ENCODE data around the gene FCHSD2.
"Not testable (repeated sequence)": the region's sequence is repeated elsewhere in the genome, so short reads cannot be mapped to it uniquely, and the experiment has no call there.

Gene FCHSD2

DNA sequence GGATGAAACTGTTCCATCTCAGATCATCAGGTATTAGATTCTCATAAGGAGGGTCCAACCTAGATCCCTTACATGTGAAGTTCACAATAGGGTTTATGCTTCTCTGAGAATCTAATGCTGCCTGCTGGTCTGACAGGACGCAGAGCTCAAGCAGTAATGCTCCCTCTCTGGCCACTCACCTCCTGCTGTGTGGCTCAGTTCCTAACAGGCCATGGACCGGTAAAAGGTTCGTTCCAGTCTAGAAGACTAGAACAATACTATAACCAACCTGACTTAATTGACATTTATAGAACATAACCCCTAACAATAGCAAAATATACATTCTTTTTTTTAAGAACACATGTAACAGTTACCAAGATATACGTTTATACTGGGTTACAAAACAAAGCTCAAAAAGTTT is 282.1 kb downstream of the FCHSD2 start:
- DNase-seq, result no peak

DNA sequence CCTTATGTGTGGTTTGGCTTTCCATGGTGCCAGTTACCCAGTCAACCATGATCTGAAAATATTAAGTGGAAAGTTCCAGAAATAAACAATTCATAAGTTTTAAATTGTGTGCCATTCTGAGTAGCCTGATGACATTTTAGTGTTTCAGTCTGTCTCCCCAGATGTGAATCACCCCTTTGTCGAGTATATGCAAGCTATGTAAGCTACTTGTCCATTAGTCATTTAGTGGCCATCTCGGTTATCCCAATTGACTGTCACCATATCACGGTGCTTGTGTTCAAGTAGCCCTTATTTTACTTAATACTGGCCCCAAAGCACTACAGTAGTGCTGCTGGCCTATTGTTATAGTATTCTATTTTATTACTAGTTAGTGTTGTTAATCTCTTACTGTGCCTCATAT is 283.0 kb downstream of the FCHSD2 start:
- DNase-seq, result no peak

DNA sequence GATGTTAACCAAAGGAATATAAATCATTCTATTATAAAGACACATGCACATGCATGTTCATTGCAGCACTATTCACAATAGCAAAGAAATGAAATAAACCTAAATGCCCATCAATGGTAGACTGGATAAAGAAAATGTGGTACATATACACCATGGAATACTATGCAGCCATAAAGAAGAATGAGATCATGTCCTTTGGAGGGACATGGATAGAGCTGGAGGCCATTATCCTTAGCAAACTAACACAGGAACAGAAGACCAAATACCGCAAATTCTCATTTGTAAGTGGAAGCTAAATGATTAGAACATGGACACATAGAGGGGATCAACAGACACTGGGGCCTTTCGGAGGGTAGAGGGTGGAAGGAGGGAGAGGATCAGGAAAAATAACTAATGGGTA is 283.9 kb downstream of the FCHSD2 start:
- DNase-seq, result not testable (repeated sequence)

DNA sequence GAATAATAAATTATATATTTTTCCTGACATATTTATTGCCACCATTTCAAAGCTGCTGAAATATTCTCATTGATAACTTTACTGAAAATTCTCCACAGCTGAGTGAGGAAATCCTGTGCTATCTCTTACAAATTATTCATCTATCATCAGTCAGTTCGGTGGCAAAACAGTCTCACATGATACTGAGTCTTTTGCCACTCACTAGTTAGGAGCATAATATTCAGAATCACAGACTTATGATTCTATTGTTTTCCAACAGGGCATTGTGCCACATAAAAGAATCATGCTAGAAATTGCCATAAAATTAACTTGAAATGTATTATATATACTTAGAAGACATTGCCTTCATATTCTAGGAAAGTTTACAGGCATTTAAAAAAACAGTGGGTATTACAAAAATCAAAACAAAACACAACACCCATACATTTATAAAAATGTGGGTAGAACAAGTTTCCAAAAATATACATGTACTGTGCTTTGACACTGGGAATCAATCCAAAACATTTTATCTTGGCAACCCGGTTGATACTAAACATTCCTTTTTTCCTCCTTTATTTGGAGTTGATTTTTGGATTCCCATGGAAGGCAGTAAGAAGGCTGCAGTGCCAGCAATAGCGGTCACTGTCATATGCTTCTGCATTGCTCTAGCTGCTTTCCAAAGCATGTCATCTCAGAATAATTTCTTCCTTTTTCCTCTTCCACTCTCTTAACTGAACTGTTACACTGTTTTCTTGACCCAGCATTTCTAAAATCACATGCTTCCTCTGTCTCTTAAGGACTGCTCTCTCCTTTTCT is 285.4 kb downstream of the FCHSD2 start:
- no peak for DNase-seq

DNA sequence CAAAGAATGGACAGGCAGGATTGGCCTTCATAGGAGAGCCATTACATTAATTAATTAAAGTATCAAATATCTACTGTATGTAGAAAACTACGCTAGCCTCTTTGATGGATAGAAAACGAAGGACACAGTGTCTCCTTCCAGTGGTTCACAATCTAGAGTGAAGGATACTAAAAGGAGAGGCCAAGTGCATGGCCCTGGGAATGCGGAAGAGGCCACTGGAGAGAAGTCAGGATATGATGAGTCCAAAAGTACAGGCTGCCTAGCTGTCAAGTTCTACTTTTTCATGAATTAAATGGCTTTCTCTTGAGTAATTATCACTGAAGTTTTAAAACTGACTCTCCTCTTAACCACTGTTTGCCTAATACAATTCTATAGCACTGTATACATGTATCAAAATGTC is 286.1 kb downstream of the FCHSD2 start:
- no peak for DNase-seq

DNA sequence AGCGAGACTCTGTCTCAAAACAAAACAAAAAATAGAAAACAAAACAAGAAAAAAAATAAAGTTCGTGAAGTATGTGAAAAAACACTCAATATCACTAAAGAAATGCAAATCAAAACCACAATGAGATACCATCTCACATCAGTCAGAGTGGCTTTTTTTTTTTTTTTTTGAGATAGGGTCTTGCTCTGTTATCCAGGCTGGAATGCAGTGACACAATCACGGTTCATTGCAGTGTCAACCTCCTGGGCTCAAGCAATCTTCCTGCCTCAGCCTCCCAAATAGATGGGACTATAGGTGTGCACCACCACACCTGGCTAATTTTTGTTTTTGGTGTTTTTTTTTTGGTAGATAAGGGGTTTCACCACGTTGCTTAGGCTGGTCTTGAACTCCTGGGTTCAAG is 290.4 kb downstream of the FCHSD2 start:
- DNase-seq, result no peak

DNA sequence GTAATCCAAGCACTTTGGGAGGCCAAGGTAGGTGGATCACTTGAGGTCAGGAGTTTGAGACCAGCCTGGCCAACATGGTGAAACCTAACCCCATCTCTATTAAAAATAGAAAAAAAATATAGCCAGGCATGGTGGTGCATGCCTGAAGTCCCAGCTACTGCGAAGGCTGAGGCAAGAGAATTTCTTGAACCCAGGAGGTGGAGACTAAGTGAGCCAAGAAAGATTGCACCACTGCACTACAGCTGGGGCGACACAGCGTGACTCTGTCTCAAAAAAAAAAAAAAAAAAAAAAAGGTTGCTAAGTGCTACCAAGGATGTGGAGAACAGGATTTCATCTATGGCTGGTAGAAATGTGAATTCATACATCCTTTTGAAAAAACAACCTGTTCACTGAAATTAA is 291.3 kb downstream of the FCHSD2 start:
- DNase-seq, result no peak

DNA sequence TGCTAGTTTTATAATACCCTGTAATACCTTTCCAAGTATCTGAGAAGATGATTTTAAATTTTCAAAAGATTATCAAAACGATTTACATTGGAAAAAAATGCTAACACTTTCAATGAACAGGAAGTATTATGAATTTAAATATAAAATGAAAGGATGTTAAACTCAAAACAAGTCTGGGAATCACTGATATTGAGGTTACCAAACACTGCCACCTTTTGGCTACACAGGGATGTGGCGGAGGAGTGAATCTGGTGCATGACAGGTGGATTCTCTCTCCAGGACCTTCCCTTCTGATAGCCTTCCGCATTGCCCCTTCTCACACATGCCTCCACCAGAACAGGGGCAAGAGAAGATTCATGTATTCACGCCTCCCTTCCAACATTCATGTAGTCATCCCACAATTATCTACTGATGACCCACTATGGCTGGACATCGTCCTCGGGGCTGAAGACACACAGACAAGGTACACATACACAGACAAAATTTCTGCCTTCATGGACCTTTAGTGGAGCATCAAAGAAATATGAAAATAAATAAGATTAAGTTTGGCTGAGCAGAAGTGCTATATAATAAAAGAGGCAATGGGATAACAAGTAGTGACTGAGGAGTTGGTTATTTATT is 293.2 kb downstream of the FCHSD2 start:
- DNase-seq, result peak in 1 of 4 experiments; percentile 12

DNA sequence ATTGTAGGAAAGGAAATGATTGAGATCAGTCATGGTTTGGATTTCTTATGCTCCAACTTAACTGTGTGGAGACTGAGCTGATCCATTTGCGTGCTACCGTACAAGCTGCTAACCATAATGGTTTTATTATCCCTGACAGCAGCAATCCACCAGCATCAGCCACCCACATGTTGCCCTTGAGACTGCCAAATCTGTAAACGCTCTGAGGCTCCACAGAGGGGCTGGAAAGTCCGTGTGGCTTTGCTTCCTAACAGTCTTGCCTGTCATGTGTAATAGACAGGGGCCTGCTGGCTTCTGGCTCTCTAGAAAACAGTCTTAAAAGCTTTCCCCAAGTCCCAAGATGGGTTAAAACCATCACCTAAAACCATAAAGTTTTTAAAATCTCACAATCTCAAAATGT is 297.8 kb downstream of the FCHSD2 start:
- DNase-seq, result no peak

DNA sequence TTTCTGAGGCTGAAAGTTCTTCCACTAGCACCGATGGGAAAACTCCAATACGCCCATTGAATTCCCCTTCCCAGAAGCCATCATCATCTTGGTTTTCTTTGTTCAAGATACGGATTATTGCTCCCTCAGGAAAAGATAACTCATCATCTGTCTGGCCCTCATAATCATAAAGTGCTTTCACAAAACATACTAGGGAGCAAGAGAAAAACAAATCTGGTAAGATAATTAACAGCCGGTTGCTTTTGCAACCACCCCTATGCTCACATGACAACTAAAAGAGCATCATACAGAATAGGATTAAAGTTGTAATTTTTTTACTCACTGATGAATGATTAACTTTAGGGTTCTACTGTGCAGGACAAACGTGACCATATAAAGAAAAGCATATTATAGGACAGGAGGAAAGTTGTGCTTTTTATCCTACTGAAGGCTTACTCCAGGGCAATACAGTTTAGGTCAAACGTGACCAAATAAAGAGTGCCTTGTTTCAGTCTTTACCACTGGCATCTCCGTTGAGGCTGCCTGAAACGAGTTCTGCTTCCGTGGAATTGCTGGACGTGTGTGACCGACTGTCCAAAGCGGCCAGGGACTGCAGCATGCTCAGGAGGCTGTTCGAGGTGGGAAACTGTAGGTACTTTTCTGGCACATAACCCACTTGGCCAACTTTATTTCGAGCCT is 299.3 kb downstream of the FCHSD2 start:
- DNase-seq, result no peak

DNA sequence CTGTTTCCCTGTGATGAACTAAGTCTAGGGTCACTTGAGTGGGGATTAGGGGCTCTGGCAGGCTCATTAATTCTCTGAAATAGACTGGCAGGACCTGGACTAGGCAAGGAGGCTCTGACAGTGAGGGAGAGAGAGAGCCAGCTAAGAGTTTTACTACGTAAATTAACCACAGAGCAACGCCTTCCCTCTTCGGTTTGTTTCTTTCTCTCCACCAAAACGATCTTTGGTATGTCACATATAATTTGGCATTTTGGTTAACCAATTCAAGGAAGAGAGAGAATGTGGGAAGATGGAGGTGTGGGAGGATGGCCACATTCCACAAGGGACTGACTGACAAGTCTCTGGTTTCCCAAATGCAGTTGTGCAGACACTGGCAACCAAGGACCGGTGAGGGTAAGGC is 300.0 kb downstream of the FCHSD2 start:
- no peak for DNase-seq

DNA sequence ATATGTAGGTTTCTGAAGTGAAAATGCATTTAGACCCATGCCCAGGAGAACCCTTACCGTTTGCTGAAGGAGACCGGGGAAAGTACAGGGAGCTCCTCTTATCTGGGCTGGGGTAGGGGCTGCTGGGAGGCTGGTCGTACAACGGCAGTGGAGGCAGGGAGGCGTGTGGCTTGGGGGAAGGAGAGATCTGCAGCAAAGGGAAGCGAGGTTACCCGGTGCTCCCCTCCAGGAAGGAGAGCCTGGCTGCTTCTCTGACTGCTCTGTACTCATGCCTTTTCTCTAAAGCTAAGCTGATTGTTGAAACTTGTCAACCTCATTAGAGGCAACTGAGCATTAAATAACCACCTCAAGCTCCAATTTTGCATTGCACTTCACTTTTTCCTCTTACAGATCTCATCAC is 300.7 kb downstream of the FCHSD2 start:
- DNase-seq, result no peak

DNA sequence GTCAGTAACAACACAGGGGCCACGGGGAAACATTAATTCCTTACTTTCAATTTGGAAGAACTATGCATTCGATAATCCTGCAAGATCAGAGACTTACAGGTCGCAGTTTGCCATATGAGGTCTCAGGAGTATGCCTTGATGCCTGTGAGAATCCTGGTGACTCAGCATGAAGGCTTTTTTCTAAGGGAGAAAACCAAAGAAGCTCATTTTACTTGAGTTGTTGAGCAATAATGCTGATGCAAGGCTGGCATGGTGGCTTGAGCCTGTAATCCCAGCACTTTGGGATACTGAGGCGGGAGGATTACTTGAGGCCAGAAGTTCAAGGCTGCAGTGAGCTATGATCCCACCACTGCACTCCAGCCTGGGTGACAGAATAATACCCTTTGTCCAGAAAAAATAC is 301.3 kb downstream of the FCHSD2 start:
- DNase-seq, result no peak

DNA sequence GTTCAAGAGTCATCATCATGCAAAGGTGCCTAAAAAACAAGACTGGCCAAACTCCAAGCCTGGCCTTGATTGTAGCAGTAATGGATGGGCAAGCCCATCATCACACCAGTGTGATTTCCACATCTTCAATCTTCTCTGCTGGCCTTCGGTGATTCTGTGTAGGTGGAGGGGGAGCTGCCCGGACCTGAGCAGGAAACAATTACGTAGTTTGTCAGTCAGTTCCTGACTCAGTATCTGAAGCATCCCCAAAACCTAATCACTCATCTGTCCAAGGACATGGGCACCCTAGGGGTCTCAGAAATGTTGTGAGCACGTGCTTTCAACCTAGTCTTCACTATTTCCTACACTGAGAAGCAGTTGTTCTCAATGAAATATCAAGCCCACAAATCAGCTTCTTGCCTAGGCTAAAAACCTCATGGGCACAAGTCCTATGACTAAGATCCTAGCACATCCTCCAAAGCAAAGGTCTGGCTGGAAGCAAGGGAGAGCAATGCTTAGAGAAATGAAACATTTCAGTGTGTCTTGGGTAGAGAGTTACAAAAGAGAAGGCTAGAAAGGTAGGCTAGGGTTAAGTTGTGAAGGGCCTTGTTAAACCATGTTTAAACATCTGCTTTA is 303.3 kb downstream of the FCHSD2 start:
- DNase-seq, result no peak

DNA sequence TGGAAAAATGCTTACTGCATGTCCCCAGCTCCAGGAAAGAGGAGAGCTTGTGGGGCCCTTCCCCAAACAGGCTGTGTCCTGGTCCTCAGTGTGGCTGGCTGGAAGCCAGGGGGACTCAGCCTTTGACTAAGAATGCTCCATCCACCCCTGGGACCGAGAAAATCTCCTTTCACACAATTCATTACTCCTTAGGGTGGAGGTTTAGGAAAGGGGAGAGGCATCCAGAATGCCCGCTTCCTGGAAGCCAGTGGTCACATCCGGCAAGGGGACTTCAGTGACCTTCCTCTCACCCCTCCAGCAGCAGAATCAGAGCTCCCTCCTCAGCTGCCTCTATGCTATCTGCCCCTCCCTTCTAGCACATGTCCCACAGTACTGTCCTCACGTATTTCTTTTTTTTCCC is 306.0 kb downstream of the FCHSD2 start:
- no peak for DNase-seq

DNA sequence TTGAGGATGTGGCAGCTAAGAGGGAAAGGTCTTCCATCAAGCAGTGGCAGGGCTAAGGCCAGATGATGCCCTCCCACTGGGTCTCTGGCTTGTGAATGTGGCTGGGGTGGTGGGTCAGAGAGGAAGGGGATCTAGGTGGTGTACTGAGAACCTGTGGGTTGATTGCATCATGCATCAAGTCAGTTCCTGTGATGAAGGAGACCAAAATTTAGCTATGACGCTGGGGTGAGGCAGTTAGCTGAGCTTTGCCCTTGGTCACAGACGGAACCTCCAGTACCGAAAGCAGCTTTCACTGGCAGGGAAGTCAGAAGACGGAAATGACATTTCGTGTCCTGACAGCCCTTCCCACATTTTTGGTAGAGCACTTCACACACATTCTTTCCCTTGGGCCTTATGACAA is 307.2 kb downstream of the FCHSD2 start:
- DNase-seq, result no peak

DNA sequence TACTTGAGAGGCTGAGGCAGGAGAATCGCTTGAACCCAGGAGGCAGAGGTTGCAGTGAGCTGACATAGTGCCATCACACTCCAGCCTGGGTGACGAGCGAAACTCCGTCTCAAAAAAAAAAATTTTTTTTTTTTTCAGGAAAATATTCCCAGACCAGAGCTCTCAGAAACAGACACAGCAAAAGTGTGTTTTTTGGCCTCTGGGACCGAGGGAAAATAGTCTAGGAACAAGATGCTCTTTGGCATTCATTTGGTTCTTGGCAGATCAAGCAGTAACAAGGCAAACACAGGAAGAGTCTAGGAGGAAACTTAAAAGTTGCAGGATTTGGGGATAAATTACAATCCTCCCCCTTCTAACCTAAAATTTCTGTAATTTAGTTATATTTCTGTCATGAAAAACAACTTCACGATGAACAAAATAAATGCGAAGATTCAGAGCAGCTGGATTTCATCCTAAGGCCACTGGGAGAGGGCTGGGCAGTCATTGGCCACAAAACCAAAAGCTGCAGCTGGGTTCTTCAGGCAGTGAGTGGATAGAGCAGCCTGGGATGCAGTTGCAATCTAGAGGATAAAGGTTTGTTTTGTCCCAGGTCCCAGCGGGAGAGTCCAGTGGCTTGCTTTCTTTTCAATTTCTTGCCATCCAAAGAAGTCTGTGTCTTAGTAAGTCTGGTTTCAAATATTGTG is 308.2 kb downstream of the FCHSD2 start:
- no peak for DNase-seq

DNA sequence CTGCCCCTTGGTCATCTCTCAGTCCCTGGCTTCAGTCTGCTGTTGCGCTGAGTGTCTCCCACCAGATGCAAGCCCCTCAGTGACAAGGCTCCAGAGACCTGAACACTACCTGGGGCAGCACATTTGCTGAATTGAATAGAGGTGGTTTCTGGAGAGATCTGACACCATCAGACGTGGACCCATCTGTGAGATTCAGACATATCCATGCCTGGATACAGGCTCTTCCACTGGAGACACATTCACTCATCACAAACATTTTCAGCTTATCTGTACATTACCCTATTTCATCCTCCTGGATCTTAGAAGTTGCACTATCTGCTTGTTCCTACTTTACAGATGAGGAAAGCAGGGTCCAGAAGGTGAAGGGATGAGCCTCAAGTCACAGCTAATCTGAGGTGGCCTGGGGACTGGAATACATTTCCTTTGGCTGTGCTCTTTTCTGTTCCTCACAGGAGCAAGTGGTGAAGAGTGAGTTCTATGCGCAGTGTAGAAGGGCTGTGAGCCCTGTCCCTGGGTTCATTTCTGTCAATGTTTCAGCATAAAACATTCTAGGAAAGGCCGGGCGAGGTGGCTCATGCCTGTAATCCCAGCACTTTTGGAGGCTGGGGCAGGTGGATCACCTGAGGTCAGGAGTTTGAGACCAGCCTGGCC is 308.9 kb downstream of the FCHSD2 start:
- DNase-seq, result no peak

DNA sequence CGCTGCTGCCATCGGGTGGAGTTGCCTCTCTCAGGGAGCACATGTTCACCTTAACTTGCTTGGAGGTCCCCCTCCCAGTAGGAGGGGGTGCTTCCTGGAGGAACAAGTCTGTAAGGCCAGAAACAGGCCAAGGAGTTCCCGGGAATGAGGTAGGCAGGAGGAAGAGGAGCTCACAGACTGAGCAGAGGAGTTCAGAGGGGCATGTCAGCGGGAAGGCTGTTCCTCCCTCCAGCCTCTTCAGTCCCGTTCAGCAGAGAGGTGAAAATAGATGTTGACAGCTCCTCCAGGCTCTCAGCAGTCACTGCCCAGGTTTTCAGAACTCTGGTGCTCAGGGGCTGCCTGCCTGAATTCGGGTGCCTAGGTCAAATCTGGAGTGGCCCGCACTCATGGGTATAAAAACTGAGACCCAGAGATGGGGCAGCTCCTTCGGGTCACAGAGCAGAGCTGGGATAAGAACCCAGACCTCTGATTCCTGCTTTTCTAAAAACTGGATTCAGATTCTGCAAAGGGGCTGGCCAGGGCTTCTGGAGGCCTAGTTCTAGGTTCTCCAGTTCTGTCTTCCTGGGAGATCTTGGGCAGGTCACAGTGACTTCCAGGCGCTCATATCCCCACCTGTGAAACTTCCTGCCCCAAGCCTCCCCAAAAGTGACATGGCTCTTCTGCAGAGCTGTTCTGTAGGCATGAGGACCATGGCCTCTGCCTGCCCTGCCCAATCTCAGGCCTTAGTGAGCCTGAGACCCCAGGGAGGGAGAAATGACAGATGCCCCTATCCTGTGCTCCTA is 309.6 kb downstream of the FCHSD2 start:
- no peak for DNase-seq

DNA sequence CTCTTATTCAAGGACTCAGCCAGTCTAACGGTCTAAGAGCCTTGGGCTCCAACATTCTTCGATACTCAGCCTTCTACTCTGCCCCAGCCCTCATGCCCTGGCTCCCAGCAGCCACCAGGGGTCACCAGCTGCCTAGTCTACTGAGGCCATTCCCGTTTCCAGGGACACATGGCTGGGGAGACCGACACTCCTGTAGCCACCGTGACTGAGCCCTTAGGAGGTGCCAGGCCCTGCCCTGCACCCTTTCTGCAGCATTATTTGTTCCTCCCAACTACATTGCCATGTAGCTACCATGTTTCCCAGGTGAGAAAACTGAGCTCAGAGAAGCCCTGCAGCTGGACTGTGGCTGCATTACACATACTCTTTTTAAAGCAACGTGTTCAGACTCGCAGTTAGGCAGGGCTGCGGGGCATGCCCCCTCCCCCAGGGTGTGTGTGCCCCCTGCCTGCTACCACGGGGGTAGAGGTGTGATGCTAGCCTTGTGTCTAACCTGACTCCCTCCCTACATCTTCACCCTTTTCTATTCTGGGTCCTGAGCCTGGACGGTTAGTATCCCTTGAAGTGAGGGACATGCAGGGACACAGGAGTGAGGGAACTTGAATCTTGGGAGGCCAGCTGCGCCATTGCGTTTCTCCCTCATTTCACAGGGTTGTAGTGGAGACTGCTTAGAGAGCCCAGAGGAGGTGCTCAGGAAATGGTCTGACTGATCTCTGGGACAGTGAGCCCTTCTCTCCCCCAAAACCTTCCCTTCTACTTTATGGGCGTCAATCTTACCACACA is 310.4 kb downstream of the FCHSD2 start:
- DNase-seq, result peak in 2 of 4 experiments; percentile 36 to 44
